ENCODE measurements around the gene SPANXN2.

DNA sequence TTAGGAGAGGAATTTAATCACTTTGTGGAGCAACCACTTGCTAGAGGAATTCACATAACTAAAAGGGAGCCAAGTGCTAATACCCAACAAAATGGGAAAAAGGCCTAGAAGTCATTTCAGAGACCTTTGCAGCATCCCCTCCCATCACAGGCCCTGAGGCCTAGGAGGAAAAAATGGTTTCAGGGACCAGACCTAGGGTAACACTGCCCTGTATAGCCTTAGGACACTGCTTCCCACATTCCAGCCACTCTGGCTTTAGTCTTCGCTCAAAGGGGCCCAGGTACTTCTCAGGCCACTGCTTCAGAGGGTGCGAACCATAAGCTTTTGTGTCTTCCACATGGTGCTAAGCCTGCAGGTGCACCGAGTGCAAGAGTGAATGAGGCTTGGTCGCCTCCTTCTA is 19.1 kb downstream of the SPANXN2 start:
- no peak for TF ChIP-seq CTCF (conservative IDR thresholded peaks at IDR 0.05; ENCODE audit: low read depth, low read length)
- TF ChIP-seq MAFK (IDR thresholded peaks at IDR 0.05; ENCODE audit: low read depth, low read length): no peak
- no peak for TF ChIP-seq POLR2A (IDR thresholded peaks at IDR 0.05; ENCODE audit: low read depth, low read length)

Data from IMR-90 (cell line).